ENCODE results near the gene CST9L.

Gene CST9L

DNA sequence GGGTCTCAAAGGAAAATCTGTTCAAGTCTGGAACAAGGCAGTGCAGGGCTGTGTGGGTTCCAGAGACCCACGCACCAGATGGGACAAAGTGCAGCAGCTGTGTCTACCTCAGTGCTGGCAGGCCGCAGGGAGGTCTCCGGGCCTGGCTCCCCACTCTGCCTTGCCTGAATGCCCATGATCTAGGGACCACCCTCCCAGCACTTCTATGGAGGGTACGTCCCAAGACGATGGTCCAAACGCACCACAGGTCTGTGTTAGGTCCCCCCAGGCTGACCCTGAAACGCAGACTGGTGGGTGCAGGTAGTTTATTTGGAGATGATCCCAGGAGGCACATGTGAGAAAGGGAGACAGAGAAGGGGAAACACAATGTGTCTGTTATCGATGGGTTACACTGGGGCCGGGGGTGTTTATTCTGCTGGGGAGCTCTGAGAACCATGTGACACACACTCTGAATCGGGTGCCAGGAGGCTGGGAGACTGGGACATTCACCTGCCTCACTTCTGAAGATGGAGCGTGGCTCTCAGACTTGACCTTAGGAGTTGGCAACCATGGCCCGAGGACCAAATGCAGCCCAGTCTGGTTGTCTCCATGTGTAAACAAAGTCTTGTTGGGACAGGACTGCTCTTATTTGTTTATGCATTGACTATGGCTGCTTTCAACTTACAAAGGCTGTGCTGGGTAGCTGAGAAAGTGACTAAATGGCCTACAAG lies 21.7 kb downstream of the CST9L start:
- no peak for DNase-seq (ENCODE audit: low read depth, low spot score)

DNA sequence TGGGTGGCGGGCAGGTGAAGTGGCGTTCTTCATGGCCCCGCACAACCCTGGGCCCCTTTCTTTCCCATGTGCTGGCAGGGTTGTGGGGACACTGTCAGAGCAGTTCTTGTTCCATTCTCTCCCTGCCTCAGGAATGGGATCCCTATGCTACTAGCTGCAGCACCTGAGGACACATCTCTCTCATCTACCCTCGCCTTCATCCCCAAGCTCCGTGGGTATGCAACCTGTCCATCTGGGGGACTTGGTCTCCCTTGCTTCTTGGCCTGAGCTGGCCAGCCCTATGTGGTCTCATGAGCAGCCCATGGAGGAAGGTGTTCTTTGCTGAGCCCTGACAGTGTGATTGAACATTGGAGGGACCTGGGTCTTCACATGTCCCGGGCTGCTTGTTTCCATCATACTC lies 24.2 kb downstream of the CST9L start:
- no peak for DNase-seq (ENCODE audit: low read depth, low spot score)

DNA sequence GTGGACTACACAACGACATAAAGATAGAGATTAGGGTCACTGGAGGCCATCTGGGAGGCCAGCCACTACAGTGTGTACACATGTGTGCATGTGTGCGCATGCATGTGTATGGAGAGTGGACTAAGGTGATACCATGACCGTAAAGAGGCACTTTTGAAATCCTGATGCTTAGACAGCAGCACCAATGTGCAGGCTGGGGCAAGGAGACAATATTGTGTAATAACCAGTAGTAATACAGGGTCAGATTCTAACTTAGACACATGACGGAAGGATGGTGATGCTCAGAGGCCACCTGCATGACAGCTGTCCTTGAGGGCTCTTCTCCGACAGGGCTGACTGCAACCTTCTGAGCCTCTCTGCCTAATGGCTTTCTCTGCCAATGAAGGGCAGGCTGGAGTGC lies 25.5 kb downstream of the CST9L start:
- no peak for DNase-seq (ENCODE audit: low read depth, low spot score)

DNA sequence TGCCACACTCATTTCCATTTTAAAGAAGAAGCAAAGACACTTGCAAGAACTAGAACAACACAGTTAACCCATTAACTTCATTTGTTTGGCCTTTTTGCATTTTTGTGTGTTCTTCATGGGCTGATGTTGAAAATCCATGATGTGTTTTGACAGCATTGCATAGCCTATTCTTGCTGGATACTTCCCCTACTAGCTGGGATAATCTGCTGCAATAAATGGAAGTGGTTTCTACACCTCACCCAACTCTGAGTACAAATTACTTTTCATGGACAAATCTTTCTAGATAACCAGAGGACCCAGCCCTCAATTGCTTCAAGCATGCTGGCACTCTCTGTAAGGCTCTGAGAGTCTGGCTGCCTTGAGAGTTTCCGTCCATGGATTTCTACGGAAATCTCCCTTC lies 26.5 kb downstream of the CST9L start:
- no peak for DNase-seq (ENCODE audit: low read depth, low spot score)

DNA sequence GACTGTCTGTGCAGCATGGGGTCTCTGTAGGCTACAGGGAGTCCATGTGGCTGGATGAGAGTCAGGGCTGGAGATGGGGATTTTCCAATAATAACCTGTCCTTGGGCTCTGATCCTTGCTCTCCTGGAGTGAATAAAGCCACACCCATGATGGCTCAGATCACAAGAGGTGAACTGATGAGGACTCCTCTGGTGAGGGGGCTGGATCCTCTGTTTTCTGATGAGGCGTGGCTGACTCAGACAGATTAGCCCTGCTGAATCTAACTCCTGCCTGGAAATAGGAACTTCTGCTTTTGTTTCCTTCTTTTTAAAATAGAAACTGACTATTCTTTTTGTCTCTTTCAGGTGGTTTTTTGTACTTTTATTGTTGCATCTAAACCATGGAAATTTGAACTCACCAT lies 27.0 kb downstream of the CST9L start:
- no peak for DNase-seq (ENCODE audit: low read depth, low spot score)

DNA sequence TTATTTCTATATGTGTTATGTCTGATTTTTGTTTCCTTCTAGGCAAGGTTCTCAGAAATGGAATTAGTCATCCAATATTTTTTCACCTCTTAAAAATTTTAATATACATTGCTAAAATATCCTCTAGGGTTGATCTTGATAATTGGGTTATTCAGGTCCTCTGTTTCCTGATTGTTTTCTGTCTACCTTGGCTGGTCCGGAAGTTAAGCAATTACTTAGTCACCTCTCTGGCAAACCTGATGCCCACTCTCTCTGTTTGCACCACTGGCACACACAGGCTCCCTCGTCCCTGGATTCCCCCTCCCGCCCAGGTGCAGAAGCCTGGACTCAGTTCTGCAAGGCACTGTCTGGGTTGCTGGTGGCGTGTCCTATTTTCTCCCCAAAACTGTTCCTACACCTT lies 27.7 kb downstream of the CST9L start:
- no peak for DNase-seq (ENCODE audit: low read depth, low spot score)

- no peak for DNase-seq (ENCODE audit: low read depth, low spot score)
These were observed 31.3 kb downstream of the CST9L start for GRCh38 chr20:23537030-23537429.

DNA sequence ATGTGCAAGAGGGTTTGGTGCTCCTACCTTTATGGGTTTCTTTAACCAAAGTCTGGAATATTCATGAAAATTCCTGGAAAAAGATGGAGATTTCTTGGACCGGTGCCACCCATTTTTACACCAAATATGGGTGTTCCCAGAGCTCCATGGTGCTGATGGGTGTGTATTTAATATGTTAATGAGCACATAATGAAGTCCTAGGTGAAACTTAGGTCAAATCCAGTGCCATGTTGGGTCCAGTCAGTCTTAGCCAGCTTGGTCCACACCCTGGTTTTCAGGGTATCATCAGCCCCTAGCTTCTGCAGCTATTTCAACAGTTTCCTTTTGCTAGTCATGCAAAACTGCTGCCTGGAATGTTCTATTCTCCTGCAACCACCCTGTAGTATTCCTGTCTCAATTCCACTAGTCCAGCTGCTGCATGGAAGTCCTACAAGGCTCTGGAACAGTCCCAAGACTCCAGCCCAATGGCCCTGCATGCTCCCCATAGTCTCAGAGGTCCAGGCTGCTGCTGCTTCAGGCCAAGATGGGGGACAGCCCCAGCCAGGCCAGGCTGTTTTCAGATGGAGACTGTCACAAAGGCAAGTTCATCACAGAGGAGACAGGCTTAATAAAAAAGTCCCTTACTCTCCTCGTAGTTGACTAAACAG lies 31.8 kb downstream of the CST9L start:
- no peak for DNase-seq (ENCODE audit: low read depth, low spot score)

DNA sequence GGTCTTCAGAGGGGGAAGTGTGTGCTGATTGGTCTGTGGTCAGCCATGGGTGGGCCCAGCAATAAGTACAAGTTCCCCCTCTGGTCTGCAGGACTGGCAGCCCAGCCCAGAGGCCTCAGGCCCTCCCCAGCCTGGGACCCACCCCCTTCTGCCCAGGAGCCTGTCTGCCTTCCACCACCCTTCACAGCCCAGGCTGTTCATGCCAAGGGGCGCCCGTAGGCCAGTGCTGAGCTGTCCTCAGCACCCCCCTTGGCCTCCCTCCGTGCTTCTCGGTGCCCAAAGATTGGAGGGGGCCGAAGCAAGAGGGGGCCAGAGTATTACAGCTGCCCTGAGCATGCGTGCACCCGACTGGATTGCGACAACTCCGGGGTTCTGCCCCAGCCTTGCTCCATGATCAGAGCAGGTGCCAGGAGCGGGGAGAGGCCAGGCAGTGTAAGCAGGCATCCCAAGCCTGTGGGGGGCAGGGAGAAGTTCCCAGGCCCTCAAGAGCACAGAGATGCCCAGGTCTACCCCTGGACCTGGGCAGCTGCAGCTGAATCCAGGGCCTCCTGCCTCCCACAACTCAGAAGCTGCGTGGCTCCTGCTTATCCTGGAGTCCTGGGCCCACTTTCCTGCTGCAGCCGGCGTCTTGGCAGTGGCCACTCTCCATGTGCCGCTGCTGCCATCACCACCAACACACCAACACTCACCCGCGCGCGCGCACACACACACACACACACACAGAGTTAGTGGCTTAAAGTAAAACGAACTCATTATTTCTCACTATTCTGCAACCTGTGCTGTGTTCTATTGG lies 33.3 kb downstream of the CST9L start:
- no peak for DNase-seq (ENCODE audit: low read depth, low spot score)

- no peak for DNase-seq (ENCODE audit: low read depth, low spot score)
These were observed 35.1 kb downstream of the CST9L start for GRCh38 chr20:23533161-23533560.

DNA sequence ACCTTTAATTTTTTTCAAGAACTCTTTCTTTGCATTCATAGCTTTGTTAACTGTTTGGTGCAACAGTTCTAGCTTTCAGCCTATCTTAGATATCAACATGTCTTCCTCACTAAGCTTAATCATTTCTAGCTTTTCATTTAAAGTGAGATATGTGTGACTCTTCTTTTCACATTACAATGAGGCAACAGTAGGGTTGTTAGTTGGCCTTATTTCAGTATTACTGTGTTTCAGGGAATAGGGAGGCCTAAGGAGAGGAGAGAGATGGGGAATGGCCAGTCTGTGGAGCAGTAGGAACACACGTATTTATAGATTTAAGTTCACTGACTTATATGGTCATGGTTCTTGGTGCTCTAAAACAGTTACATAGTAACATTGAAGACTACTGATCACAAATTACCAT lies 35.8 kb downstream of the CST9L start:
- DNase-seq (ENCODE audit: low read depth, low spot score): no peak

DNA sequence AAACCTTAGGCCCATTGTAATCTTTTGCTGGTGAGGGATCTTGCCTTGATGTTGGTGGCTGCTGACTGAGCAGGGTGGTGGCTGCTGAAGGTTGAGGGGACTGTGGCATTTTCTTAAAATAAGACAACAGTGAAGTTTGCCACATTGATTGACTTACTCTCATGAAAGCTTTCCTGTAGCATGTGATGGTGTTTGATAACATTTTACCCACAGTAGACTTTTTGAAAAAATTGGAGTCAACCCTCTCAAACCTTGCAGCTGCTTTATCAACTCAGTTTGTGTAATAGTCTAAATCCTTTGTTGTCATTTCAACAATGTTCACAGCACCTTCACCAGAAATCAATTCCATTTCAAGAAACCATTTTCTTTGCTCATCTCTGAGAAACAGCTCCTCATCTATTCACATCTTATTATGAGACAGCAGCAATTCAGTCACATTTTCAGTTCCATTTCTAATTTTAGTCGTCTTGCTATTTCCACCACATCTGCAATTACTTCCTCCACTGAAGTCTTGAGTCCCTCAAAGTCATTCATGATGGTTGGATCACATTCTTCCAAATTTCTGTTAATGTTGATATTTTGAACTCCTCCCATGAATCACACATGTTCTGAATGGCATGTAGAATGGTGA lies 37.2 kb downstream of the CST9L start:
- no peak for DNase-seq (ENCODE audit: low read depth, low spot score)

- no peak for DNase-seq (ENCODE audit: low read depth, low spot score)
These were observed 39.3 kb downstream of the CST9L start for GRCh38 chr20:23528867-23529431.

GRCh38 chr20:23526850-23527249 lies 41.4 kb downstream of the CST9L start:
- DNase-seq (ENCODE audit: low read depth, low spot score): no peak

DNA sequence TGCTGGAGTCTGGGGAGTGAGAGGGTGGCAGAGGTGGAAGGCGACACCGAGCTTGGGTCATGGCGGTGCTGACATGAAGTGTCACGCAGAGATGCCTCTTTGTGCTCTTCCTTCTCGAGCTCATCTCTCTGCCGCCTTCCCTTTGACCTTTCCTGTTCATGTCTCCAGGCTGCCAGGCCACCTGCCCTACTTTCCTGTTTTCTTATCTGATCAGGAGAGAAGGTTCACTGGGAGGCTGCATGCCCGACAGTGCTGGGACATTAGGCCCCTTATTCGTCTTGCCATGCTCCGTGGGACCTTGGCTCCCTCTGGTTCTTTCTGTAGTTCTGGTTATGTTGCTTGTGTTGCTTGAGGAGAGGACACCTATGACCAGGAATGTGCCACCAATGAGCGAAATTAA lies 44.1 kb downstream of the CST9L start:
- DNase-seq (ENCODE audit: low read depth, low spot score): no peak

GRCh38 chr20:23520185-23520584 lies 48.1 kb downstream of the CST9L start:
- no peak for DNase-seq (ENCODE audit: low read depth, low spot score)

GRCh38 chr20:23519556-23519955 lies 48.7 kb downstream of the CST9L start:
- no peak for DNase-seq (ENCODE audit: low read depth, low spot score)

DNA sequence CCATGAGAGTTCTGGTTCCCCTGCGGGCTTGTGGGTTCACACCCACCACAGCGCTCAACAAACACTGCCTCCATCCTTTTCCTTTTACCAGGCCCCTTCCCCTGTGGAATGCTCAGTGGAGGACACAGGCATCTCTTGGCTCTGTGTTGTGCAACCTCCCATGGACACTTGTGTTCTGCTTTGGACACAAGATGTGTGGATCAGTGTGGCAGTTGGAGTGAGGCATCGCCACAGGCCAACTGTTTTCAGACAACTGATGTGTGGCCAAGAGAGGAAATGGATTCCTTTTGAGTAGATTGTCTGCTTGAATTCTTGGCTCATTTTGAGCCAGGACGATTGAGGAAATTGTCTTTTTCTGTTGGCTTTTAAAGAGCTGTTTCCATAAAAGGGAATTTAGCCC lies 50.6 kb downstream of the CST9L start:
- DNase-seq (ENCODE audit: low read depth, low spot score): no peak

DNA sequence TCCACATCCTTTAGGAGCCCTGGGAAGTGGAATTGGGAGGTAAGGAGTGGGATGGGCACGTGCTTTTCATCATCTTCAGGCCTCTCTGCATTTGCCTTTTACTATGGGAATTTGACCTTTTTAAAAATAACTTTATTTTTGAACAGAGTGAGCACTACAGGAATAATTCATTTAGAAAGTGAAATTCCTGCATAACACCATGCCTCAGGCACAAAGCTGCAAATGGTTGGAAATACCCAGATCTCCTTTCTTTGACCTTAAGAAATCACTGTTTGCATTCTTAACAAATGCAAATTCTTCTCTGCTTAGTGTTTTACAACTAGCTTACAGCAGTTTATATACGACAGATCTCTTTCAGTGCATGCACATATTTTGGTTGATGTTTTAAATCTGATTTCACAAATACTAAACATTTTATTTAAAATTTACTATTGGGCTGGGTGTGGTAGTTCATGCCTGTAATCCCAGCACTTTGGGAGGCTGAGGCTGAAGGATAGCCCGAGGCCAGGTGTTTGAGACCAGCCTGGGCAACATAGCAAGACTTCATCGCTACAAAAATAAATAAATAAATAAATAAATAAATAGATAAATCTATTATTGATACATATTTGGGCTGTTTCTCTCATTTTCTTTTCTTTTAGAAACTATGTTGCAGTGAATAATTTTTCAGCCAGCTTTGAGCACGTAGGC lies 52.9 kb downstream of the CST9L start:
- no peak for DNase-seq (ENCODE audit: low read depth, low spot score)

DNA sequence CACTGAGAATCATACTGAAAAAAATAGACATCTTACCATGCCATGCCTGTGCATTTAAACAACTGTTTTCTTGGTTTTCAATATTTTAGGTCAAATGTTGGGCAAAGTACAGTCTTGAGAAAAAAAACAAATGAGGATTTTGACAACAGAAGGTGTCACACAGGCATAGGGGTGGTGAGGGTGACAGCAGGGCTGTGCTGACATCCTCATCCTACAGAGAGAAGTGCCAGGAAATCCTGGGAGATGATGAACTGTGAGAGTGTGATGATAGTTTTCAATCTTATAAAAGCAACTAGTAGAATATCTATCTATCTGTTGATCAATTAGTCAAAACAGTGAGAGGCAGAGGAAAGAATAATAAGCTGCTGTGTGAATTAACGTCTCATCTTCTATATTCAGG lies 53.4 kb downstream of the CST9L start:
- DNase-seq (ENCODE audit: low read depth, low spot score): no peak
